Daoy (cell line): ENCODE results near the gene ERN2. TPM values are rescaled to one million over a fixed set of nuclear protein-coding genes. Genes with fewer than 3 reads are reported as not detected.
"Not testable (repeated sequence)": the region's sequence is repeated elsewhere in the genome, so short reads cannot be mapped to it uniquely, and the experiment has no call there.

Experiments
- DNase-seq: peaks from one replicate; pipeline ENCODE4 v3.0.0-alpha.2; 2015; ENCODE audit warnings: low read depth
- total RNA-seq: library from RNA; depleted of rRNA; stranded (reverse); fragments of >200 nt; shearing (Covaris generic); gene quantifications from 2 replicates; pipeline ENCODE4 v1.2.3, GENCODE V29; 2014; rRNA removed

The ERN2 gene
- total RNA-seq: 0.11 TPM in 1 of 2 replicates, not detected in the other

DNA sequence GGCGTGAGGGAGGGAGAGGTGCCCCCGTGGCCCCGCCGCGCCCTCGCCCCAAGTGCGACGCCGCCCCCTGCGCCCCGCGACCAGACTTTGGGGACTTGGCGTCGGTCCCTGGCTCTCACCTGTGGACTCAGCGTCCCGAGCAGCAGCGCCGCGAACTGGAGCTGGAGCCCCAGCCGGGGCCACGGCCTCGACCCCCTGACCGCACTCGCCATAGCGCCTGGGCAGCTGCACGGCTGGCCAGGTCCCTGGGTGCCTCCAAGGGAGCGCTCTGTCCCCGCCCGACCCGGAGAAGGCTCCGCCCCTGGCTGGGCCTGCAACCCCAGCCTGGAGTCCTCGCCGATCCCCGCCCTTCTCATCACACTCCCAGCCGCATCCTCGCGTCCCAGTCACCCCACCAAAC is at the start of gene ERN2:
TSS of gene ERN2 (minus strand) at position 247 of the 400 bp plus-strand sequence. CDS start at position 212, 35 bp downstream.
- no peak for DNase-seq

- no peak for DNase-seq
Measured at GRCh38 chr16:23757937-23758619, 45.1 kb upstream of the ERN2 start.

DNA sequence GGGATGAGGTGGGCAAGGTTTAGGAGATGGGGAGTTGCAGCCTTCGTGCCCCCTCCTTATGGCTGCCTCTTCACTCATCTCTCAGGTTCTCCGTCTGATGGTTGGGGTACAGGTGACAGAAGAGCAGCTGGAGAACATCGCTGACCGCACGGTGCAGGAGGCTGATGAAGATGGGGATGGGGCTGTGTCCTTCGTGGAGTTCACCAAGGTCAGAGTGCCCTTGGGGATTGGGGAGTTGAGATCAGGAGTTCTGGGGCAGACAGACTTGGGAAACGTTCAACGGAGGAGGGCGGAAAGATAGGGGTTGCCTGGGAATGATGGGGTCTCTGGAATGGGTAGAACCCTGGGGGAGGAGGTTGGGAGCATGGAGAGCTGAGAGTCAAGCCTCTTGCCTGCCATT is 44.1 kb upstream of the ERN2 start:
- no peak for DNase-seq

DNA sequence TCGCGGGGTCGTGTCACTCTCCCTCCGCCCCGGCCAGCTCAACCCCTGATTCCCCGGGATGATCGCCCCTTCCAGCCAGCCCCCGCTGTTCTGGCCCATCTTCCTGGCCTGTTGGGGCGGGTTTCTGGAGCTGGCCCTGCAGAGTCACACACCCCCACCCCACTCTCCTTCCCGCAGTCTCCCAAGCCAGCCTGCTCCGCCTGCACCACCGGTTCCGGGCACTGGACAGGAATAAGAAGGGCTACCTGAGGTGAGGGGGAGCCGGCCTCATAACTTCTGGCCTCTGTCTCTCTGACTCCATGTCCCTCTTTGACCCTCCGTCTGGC is 42.4 kb upstream of the ERN2 start:
- no peak for DNase-seq

GRCh38 chr16:23754594-23755483 is 41.8 kb upstream of the ERN2 start, which contains the start of gene CHP2:
TSS of gene CHP2 (plus strand) at chr16:23755026. CDS start at chr16:23755050, 24 bp downstream.
- peak; percentile 33 for DNase-seq

DNA sequence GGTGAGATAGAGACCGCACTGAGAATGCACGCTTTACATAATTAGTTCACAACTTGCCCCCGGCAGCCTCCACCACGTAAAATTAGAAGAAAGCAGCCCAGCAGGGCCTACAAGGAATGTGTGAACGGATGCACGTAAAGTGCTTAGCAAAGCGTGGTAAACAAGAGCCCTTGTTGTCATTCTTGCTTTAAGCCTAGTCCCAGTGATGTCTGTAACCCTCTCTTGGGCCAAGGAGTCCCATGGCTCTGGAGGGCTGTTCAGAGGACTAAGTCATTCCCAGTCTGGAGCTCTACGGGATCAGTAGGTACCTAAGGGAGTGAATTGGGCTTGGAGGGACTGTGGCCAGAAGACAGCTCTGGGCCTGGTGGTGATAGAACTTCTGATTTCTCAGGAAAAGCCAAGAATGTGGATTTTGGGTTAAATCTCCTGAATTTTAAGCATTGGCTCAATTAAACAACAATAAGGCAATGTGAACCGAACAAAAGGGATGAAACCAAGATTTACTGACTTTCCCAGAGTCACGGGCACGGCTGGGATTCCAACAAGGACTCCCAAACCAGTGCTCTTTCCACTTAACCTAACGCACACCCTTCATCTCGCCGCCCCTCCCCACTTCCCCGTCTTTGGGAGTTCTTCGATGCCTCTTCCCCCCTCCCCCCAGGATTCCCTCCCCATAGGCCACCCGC is 41.0 kb upstream of the ERN2 start:
- no peak for DNase-seq

DNA sequence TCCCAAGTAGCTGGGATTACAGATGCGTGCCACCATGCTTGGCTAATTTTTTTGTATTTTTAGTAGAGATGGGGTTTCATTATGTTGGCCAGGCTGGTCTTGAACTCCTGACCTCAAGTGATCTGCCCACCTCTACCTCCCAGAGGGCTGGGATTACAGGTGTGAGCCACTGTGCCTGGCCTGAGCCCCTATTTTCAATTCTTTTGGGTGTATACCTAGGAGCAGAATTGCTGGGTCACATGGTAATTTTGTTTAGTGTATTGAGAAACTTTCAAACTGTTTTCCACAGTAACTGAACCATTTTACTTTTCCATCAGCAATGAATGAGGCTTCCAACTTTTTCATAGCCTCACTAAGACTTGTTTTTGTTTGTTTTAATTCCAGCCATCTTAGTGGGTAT is 38.0 kb upstream of the ERN2 start:
- DNase-seq: not testable (repeated sequence)

GRCh38 chr16:23748630-23749029 is 35.6 kb upstream of the ERN2 start:
- no peak for DNase-seq

DNA sequence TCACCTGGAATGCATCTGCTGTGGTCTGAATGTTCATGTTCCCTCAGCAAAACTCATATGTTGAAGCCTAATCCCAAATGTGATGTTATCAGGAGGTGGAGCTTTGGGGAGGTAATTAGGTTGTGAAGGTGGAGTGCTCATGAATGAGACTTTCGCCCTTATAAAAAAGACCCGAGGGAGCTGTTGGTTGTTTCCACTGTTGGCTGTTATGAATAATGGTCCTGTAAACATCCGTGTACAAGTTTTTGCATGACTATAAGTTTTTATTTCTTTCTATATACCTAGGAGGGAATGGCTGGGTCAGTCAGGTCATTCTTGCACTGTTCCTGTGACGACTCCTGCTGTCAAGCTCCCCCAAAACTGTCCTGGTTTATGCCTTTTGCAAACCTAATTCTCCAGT is 32.2 kb upstream of the ERN2 start:
- DNase-seq: no peak

DNA sequence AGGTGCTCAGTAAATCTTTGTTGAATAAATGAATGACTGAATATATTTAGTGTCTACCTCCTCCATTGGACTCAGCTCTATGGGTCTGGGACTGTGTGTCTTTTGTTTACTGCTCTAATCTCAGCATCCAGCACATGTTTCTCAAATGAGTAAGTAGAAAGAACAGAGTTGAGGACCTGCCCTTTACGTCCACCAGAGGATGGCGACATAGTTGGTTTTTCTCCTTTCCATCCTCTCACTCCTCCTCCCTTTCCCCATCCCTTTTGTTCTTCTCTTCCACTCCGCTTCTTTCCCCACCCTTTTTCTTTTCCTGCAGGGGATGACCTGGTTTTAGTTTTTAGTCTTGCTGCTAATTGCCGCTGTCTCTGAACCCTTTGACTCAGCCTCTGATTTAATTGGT is 29.7 kb upstream of the ERN2 start:
- DNase-seq: no peak

- no peak for DNase-seq
Measured at GRCh38 chr16:23741675-23742303, 28.8 kb upstream of the ERN2 start.

GRCh38 chr16:23739516-23739915 is 26.5 kb upstream of the ERN2 start:
- DNase-seq: no peak

DNA sequence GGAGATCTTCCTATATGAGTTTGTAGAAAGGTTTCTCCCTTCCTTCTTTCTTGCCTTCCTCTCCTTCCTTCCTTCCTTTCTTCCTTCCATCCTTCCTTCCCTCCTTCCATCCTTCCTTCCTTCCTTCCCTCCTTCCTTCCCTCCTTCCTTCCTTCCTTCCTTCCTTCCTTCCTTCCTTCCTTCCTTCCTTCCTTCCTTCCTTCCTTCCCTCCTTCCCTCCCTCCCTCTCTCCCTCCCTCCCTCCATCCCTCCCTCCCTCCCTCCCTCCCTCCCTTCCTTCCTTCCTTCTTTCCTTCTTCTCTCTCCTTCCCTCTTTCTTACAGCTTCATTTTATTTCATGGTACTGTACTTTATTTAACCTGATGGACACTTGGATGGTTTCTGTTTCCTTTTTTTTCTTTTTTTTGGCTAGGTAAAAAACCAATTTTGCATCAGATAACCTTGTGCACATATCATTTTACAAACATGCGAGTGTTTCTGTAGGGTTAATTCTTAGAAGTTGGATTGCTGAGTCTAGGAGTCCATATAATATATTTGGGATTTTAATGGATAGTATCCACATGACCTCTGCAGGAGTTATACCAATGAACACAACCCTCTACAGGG is 24.5 kb upstream of the ERN2 start:
- DNase-seq: not testable (repeated sequence)

- no peak for DNase-seq
Measured at GRCh38 chr16:23734176-23734893, 21.3 kb upstream of the ERN2 start.

GRCh38 chr16:23729503-23730424 is 16.7 kb upstream of the ERN2 start:
- peak; percentile 68 for DNase-seq

GRCh38 chr16:23728112-23728477 is 15.1 kb upstream of the ERN2 start:
- DNase-seq: no peak

DNA sequence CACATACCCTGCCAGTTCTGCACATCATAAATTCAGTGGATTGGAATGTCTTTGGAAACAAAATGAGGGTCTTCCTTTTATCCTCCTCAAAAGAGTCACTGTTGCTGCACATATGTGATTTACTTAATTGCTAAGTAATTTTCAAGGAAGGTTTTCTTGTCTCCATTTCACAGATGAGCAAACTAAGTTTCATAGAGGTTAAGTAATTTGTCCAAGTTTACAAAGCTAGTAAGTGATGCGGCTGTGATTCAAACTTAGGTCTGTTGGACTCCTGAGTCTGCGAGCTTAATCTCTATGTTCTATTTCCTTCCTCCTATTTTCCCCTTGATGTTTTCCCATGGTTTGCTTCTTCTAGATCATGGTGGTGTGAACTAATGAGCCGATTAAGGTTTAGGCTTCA is 13.7 kb upstream of the ERN2 start:
- no peak for DNase-seq

DNA sequence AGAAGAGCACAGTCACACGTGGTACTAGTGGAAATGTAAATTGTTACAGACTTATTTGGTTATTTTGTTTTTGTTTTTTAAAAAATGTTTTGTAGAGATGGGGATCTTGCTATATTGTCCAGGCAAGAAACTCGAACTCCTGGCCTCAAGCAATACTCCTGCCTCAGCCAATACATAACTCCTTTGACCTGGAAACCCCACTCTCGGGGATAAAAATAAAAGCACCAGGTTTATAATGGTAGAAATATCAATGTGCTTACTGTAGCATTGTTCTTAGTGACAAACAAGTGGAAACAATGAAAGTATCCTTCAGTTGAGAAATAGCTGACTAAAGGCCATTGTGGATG is 11.7 kb upstream of the ERN2 start:
- DNase-seq: no peak

GRCh38 chr16:23724096-23724784 is 11.2 kb upstream of the ERN2 start:
- DNase-seq: no peak
